Testis (tissue), 2 donors: ENCODE results near the gene HBD.
"Not testable (repeated sequence)": the region's sequence is repeated elsewhere in the genome, so short reads cannot be mapped to it uniquely, and the experiment has no call there.

Experiments used
- POLR2A ChIP-seq: fragments of 450-650 bp; IDR thresholded peaks from one replicate; pipeline ENCODE4 v1.6.1; 2017; ENCODE audit warnings: antibody characterized with exemption, mild to moderate bottlenecking, moderate library complexity
- TF ChIP-seq, protein P1 (sequence below), 3 experiments: fragments of 450-650 bp in 2 of 3; fragments of 200-600 bp in 1 of 3; sonication (generic) in 1 of 3; IDR thresholded peaks; one replicate each; pipeline ENCODE4 v1.5.1; 2016 to 2019; ENCODE audit warnings: antibody characterized with exemption in 3 of 3, mild to moderate bottlenecking in 2 of 3, moderate library complexity in 1 of 3

DNA sequence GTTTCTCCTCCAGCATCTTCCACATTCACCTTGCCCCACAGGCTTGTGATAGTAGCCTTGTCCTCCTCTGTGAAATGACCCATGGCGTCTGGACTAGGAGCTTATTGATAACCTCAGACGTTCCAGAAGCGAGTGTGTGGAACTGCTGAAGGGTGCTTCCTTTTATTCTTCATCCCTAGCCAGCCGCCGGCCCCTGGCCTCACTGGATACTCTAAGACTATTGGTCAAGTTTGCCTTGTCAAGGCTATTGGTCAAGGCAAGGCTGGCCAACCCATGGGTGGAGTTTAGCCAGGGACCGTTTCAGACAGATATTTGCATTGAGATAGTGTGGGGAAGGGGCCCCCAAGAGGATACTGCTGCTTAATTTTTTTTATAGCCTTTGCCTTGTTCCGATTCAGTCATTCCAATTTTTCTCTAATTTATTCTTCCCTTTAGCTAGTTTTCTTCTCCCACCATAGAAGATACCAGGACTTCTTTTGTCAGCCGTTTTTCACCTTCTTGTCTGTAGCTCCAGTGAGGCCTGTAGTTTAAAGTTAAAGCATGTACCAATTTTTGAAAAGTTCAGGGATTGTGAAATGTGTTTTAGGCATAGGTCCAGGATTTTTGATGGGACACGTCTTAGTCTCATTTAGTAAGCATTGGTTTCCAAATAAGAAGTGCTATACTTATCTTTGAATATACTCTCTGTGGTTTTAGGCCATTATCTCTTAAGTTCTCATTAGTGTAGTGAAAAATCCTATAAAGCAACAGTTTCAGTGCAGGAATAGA lies 20.5 kb upstream of the HBD start, which contains the start of gene HBG2:
- TF ChIP-seq, protein P1, sequence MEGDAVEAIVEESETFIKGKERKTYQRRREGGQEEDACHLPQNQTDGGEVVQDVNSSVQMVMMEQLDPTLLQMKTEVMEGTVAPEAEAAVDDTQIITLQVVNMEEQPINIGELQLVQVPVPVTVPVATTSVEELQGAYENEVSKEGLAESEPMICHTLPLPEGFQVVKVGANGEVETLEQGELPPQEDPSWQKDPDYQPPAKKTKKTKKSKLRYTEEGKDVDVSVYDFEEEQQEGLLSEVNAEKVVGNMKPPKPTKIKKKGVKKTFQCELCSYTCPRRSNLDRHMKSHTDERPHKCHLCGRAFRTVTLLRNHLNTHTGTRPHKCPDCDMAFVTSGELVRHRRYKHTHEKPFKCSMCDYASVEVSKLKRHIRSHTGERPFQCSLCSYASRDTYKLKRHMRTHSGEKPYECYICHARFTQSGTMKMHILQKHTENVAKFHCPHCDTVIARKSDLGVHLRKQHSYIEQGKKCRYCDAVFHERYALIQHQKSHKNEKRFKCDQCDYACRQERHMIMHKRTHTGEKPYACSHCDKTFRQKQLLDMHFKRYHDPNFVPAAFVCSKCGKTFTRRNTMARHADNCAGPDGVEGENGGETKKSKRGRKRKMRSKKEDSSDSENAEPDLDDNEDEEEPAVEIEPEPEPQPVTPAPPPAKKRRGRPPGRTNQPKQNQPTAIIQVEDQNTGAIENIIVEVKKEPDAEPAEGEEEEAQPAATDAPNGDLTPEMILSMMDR (IDR thresholded peaks at IDR 0.05), result not testable (repeated sequence)
- TF ChIP-seq POLR2A, result not testable (repeated sequence)
